Fibroblast of skin of left quadriceps (primary cell): ENCODE data around the gene TAF1B.

Experiments
- DNase-seq, 2 experiments: peaks; one replicate each; pipeline ENCODE4 v3.0.0-alpha.2; 2013; ENCODE audit warnings: low read depth in 2 of 2

Gene TAF1B

GRCh38 chr2:9808334-9809063 lies 34.8 kb upstream of the TAF1B start:
- DNase-seq = no peak

- no peak for DNase-seq
These were observed 34.3 kb upstream of the TAF1B start for GRCh38 chr2:9809064-9809356.

- DNase-seq = no peak
These were observed 33.7 kb upstream of the TAF1B start for GRCh38 chr2:9809448-9810088.

- DNase-seq = no peak
These were observed 32.1 kb upstream of the TAF1B start for GRCh38 chr2:9811216-9811615.

- no peak for DNase-seq
These were observed 31.4 kb upstream of the TAF1B start for GRCh38 chr2:9811679-9812511.

GRCh38 chr2:9812945-9813311 lies 30.3 kb upstream of the TAF1B start:
- DNase-seq = no peak

GRCh38 chr2:9813312-9814128 lies 29.8 kb upstream of the TAF1B start:
- no peak for DNase-seq

- DNase-seq = no peak
These were observed 29.0 kb upstream of the TAF1B start for GRCh38 chr2:9814129-9814868.

GRCh38 chr2:9815076-9815475 lies 28.2 kb upstream of the TAF1B start:
- DNase-seq = no peak

GRCh38 chr2:9815844-9816279 lies 27.4 kb upstream of the TAF1B start:
- DNase-seq = no peak

GRCh38 chr2:9818097-9818496 lies 25.2 kb upstream of the TAF1B start:
- DNase-seq = no peak

- DNase-seq = no peak
These were observed 23.7 kb upstream of the TAF1B start for GRCh38 chr2:9819551-9819950.

- DNase-seq = no peak
These were observed 23.0 kb upstream of the TAF1B start for GRCh38 chr2:9820020-9820973.

GRCh38 chr2:9821805-9822445 lies 21.3 kb upstream of the TAF1B start:
- DNase-seq = no peak

- DNase-seq = no peak
These were observed 18.8 kb upstream of the TAF1B start for GRCh38 chr2:9824441-9824840.

GRCh38 chr2:9824956-9825720 lies 18.1 kb upstream of the TAF1B start:
- DNase-seq = no peak

- DNase-seq = no peak
These were observed 17.1 kb upstream of the TAF1B start for GRCh38 chr2:9826208-9826607.

- DNase-seq = no peak
These were observed 12.4 kb upstream of the TAF1B start for GRCh38 chr2:9830685-9831410.
